GM12892 (cell line): ENCODE data around the gene ATP6V0D1.
"Not testable (repeated sequence)": the region's sequence is repeated elsewhere in the genome, so short reads cannot be mapped to it uniquely, and the experiment has no call there.

Source experiments
- DNase-seq: peaks from one replicate; pipeline ENCODE4 v3.0.0; 2011; ENCODE audit not compliant: insufficient read length
- FAIRE-seq: peaks from 2 replicates; lab custom pipeline; 2011; peaks lifted over from hg19 to GRCh38; lab: Jason Lieb, UNC
- POLR2A ChIP-seq: IDR thresholded peaks from 2 replicates; pipeline ENCODE4 v1.6.1; 2011; ENCODE audit warnings: low read depth, low read length, control low read depth
- POLR2AphosphoS5 ChIP-seq: IDR thresholded peaks from 2 replicates; pipeline ENCODE4 v1.6.1; 2011; ENCODE audit warnings: low read depth, low read length, control low read depth
- TAF1 ChIP-seq: IDR thresholded peaks from 2 replicates; pipeline ENCODE4 v1.6.1; 2011; ENCODE audit warnings: low read depth, mild to moderate bottlenecking, control low read depth, low read length, borderline replicate concordance

The ATP6V0D1 gene

GRCh38 chr16:67490335-67491096, 9.6 kb upstream of the ATP6V0D1 start:
- TF ChIP-seq POLR2A (no peak), TAF1 (no peak), POLR2AphosphoS5 (no peak)
- DNase-seq = no peak
- FAIRE-seq = no peak

GRCh38 chr16:67489401-67490083, 8.6 kb upstream of the ATP6V0D1 start:
- no peak for TF ChIP-seq TAF1
- no peak for TF ChIP-seq POLR2A
- no peak for TF ChIP-seq POLR2AphosphoS5
- DNase-seq (no peak), FAIRE-seq (no peak)

GRCh38 chr16:67487561-67487960, 6.6 kb upstream of the ATP6V0D1 start:
- not testable (repeated sequence) for DNase-seq, FAIRE-seq

GRCh38 chr16:67486805-67487204, 5.8 kb upstream of the ATP6V0D1 start:
- DNase-seq (no peak), FAIRE-seq (no peak)
- TF ChIP-seq TAF1 (no peak), POLR2A (no peak), POLR2AphosphoS5 (no peak)

- TF ChIP-seq POLR2AphosphoS5 = no peak
- TF ChIP-seq TAF1 = no peak
- TF ChIP-seq POLR2A = no peak
- no peak for FAIRE-seq
- DNase-seq = no peak
Observed at GRCh38 chr16:67483731-67484525, 3.0 kb upstream of the ATP6V0D1 start.

- no peak for TF ChIP-seq TAF1
- TF ChIP-seq POLR2A = no peak
- no peak for TF ChIP-seq POLR2AphosphoS5
- DNase-seq (no peak), FAIRE-seq (no peak)
Observed at GRCh38 chr16:67483150-67483549, 2.2 kb upstream of the ATP6V0D1 start, which contains the start of gene AGRP. Gene AGRP (minus strand): TSS chr16:67483547. CDS start chr16:67483398, 149 bp downstream.

GRCh38 chr16:67482233-67482924, 1.4 kb upstream of the ATP6V0D1 start:
- no peak for FAIRE-seq
- TF ChIP-seq POLR2AphosphoS5 (no peak), TAF1 (no peak)
- no peak for DNase-seq

- no peak for DNase-seq
- no peak for TF ChIP-seq TAF1
- no peak for TF ChIP-seq POLR2AphosphoS5
- TF ChIP-seq POLR2A = no peak; the same call in 1 of the 2 replicates
- FAIRE-seq = no peak
Observed at GRCh38 chr16:67481561-67482232, 740 bp upstream of the ATP6V0D1 start.

- no peak for TF ChIP-seq POLR2AphosphoS5
- no peak for TF ChIP-seq POLR2A
- TF ChIP-seq TAF1 = no peak
- FAIRE-seq = no peak
- no peak for DNase-seq
Observed at GRCh38 chr16:67477960-67478554, 2.9 kb downstream of the ATP6V0D1 start.

GRCh38 chr16:67474551-67475455, 6.2 kb downstream of the ATP6V0D1 start:
- no peak for DNase-seq
- TF ChIP-seq TAF1 (no peak), POLR2A (no peak), POLR2AphosphoS5 (no peak)
- FAIRE-seq = no peak
